AG04450 (cell line): Measurements from ENCODE around the gene TLE4. TPM values are rescaled to one million over a fixed set of nuclear protein-coding genes. Genes with fewer than 3 reads are reported as not detected.
"Not testable (repeated sequence)": the region's sequence is repeated elsewhere in the genome, so short reads cannot be mapped to it uniquely, and the experiment has no call there.

Experiments
- CTCF ChIA-PET: fragments of 300-600, 350-600 bp; formaldehyde crosslinking; extraction: SDS; loops from one replicate; lab custom pipeline; 2022; ENCODE audit warnings: antibody characterized with exemption, inconsistent platforms; lab: Charles Lee
- POLR2A ChIA-PET: fragments of 350-600 bp; formaldehyde crosslinking; extraction: SDS; loops from one replicate; lab custom pipeline; 2021; ENCODE audit warnings: antibody characterized with exemption, inconsistent platforms; lab: Yijun Ruan, JAX
- DNase-seq: peaks from one replicate; pipeline ENCODE4 v3.0.0-alpha.2; 2011; ENCODE audit warnings: low read depth, low spot score
- H3K27ac ChIP-seq: one replicate; pipeline ENCODE4 v1.5.1; 2012; ENCODE audit warnings: low read depth, low read length, control low read depth
- H3K27me3 ChIP-seq: one replicate; pipeline ENCODE4 v1.6.0; 2012; ENCODE audit warnings: low read length; ENCODE audit not compliant: control insufficient read depth, insufficient read depth
- H3K4me3 ChIP-seq: 2 replicates; pipeline ENCODE4 v1.5.1; 2011; ENCODE audit warnings: mild to moderate bottlenecking, low read depth, low read length, control low read depth
- H3K9me3 ChIP-seq: 2 replicates; pipeline ENCODE4 v1.5.1; 2012; ENCODE audit warnings: low read length; ENCODE audit not compliant: control insufficient read depth, insufficient read depth
- polyA plus RNA-seq: library from polyadenylated mRNA; depleted of rRNA; stranded (reverse); fragments of >200 nt; gene quantifications from 2 replicates; pipeline ENCODE4 v1.2.3, GENCODE V29; 2011
- TF ChIP-seq, protein P1 (sequence below): IDR thresholded peaks from 2 replicates; pipeline ENCODE4 v1.5.1; 2011; ENCODE audit warnings: low read depth, low read length, control low read depth, inconsistent platforms

TLE4 gene
- polyA plus RNA-seq, 1 experiment: 53.4 TPM

DNA sequence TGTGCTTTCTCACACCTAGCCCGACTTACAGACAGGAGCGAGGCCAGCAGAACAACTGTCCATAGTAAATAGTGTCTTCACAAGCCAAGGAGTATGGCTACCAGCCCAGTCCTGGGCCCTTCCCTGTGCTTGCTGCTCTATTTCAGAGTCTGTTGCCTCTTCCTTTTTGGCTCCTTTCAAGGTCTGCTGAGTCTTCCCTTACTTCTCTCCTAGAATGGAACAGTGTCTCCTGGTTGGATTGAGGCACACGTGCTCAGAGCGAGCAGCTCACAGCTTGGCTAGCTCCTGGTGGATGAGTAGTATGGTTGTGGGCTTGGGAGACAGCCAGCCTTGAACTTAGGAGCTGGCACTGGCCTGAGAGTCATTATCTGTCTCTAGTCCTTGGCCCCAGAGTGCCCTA is 72.8 kb downstream of the TLE4 start:
- ChIA-PET POLR2A (no interaction called here), CTCF (no interaction called here)
- Histone ChIP-seq H3K27ac (no peak overlapping the region), H3K4me3 (no peak overlapping the region), H3K9me3 (no peaks in the 10 kb centered on the region), H3K27me3 (no peaks in the 10 kb centered on the region)
- DNase-seq: no peak
- TF ChIP-seq, protein P1, sequence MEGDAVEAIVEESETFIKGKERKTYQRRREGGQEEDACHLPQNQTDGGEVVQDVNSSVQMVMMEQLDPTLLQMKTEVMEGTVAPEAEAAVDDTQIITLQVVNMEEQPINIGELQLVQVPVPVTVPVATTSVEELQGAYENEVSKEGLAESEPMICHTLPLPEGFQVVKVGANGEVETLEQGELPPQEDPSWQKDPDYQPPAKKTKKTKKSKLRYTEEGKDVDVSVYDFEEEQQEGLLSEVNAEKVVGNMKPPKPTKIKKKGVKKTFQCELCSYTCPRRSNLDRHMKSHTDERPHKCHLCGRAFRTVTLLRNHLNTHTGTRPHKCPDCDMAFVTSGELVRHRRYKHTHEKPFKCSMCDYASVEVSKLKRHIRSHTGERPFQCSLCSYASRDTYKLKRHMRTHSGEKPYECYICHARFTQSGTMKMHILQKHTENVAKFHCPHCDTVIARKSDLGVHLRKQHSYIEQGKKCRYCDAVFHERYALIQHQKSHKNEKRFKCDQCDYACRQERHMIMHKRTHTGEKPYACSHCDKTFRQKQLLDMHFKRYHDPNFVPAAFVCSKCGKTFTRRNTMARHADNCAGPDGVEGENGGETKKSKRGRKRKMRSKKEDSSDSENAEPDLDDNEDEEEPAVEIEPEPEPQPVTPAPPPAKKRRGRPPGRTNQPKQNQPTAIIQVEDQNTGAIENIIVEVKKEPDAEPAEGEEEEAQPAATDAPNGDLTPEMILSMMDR: no peak

DNA sequence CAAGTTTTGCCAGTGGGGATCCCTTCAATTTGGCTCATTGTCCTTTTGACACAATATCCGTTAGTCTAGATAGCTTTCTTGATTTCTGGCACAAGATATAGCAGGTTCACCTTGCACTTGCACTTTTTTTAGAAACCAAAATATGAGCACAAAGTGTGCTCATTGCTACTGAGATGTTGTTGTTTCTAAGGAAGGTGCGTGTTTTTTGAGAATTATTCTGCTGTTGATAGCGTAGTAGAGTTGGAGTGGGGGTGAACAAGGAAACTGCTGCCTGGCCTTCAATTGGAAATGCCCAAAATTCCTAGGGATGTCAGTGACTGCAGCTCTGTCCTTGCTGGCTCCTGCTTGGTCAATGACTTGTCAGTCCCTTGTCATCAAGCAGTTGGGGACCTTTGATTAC is 73.3 kb downstream of the TLE4 start:
- DNase-seq: no peak
- Histone ChIP-seq H3K9me3 (no peaks in the 10 kb centered on the region), H3K27ac (no peak overlapping the region), H3K27me3 (no peaks in the 10 kb centered on the region), H3K4me3 (no peak overlapping the region)
- CTCF ChIA-PET: no interaction called here
- TF ChIP-seq, protein P1: no peak
- POLR2A ChIA-PET: no interaction called here

- no peak for DNase-seq
- TF ChIP-seq, protein P1: no peak
- no peak overlapping the region for H3K27ac ChIP-seq
- POLR2A ChIA-PET: no interaction called here
- no peaks in the 10 kb centered on the region for H3K27me3 ChIP-seq
- no peak overlapping the region for H3K4me3 ChIP-seq
- no peaks in the 10 kb centered on the region for H3K9me3 ChIP-seq
- CTCF ChIA-PET: interaction anchor here (0.5 to 1.5 kb wide), 2 partner anchors 10 to 1372 kb away, joined by 3 to 7 read pairs; no protein-coding TSS in a partner anchor
These were observed 74.3 kb downstream of the TLE4 start for GRCh38 chr9:79646096-79646495.

- H3K4me3 ChIP-seq: no peak overlapping the region
- H3K27ac ChIP-seq: no peak overlapping the region
- CTCF ChIA-PET: no interaction called here
- TF ChIP-seq, protein P1: no peak
- no peaks in the 10 kb centered on the region for H3K27me3 ChIP-seq
- no peak for DNase-seq
- POLR2A ChIA-PET: no interaction called here
- no peaks in the 10 kb centered on the region for H3K9me3 ChIP-seq
These were observed 79.6 kb downstream of the TLE4 start for GRCh38 chr9:79651251-79651795.

- H3K27ac ChIP-seq: no peak overlapping the region
- H3K4me3 ChIP-seq: no peak overlapping the region
- CTCF ChIA-PET: no interaction called here
- DNase-seq: no peak
- POLR2A ChIA-PET: no interaction called here
- TF ChIP-seq, protein P1: no peak
- no peaks in the 10 kb centered on the region for H3K9me3 ChIP-seq
- no peaks in the 10 kb centered on the region for H3K27me3 ChIP-seq
These were observed 80.8 kb downstream of the TLE4 start for GRCh38 chr9:79652598-79652997.

DNA sequence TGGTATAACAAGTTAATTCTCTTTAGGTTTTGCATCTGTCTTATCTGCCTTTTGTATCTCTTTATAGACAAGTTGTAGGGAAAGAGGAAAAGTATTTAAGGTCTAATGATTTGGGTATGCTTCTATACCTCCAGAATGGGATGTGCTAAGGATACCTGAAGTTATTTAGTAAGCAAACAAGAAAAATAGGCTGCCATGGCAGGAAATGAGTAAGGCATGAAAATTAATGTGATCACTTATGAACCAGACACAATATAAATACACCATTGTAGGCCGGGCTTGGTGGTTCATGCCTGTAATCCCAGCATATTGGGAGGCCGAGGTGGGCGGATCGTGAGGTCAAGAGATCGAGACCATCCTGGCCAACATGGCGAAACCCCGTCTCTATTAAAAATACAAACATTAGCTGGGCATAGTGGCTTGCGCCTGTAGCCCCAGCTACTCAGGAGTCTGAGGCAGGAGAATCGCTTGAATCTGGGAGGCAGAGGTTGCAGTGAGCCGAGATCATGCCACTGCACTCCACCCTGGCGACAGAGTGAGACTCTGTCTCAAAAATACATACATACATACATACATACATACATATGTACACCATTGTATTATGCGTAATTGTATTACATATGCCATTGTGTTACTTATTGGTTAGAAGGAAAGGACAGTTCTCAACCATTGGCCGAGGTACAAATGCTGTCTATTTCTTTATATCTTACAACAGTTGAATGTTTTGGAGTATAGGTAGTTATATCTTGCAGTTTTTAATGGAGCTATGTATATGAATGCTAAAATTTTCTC is 83.0 kb downstream of the TLE4 start:
- DNase-seq, H3K9me3 ChIP-seq, H3K4me3 ChIP-seq, CTCF ChIA-PET, POLR2A ChIA-PET, H3K27me3 ChIP-seq, H3K27ac ChIP-seq: not testable (repeated sequence)
